HepG2 (cell line): Measurements from ENCODE around the gene TACO1. TPM values are rescaled to one million over a fixed set of nuclear protein-coding genes. Genes with fewer than 3 reads are reported as not detected.

Source experiments
- ATM ChIP-seq: fragments of 450-650 bp; IDR thresholded peaks from 2 replicates; pipeline ENCODE4 v1.7.1; 2017; ENCODE audit warnings: mild to moderate bottlenecking, borderline replicate concordance
- BCL3 ChIP-seq: sonication (generic); formaldehyde crosslinking; IDR thresholded peaks from 2 replicates; pipeline ENCODE4 v1.5.1; 2020; ENCODE audit warnings: mild to moderate bottlenecking, missing genetic modification reagents, moderate library complexity
- FOXA3 ChIP-seq: IDR thresholded peaks from 2 replicates; pipeline ENCODE4 v1.6.1; 2016; ENCODE audit warnings: missing genetic modification reagents, missing compliant biosample characterization
- GMEB2 ChIP-seq: IDR thresholded peaks from 2 replicates; pipeline ENCODE4 v1.6.1; 2016; ENCODE audit warnings: missing biosample characterization, missing genetic modification reagents, low read depth
- HDAC2 ChIP-seq: sonication (generic); formaldehyde crosslinking; IDR thresholded peaks from 2 replicates; pipeline ENCODE4 v1.4.0; 2020; ENCODE audit warnings: missing genetic modification reagents
- HES4 ChIP-seq: sonication (generic); formaldehyde crosslinking; IDR thresholded peaks from 2 replicates; pipeline ENCODE4 v1.9.0; 2021; ENCODE audit warnings: mild to moderate bottlenecking, missing genetic modification reagents, borderline replicate concordance
- HMGXB4 ChIP-seq, 2 experiments: sonication (generic) in 1 of 2; formaldehyde crosslinking in 1 of 2; IDR thresholded peaks; 2 replicates each; pipeline versions ENCODE4 v1.4.0 to v1.6.1; 2018 to 2020; ENCODE audit warnings: missing genetic modification reagents in 2 of 2, borderline replicate concordance in 1 of 2, low read depth in 1 of 2, mild to moderate bottlenecking in 1 of 2, missing biosample characterization in 1 of 2
- KDM6A ChIP-seq: IDR thresholded peaks from 2 replicates; pipeline ENCODE4 v1.6.1; 2016; ENCODE audit warnings: low read depth
- MIER2 ChIP-seq: IDR thresholded peaks from 2 replicates; pipeline ENCODE4 v1.6.1; 2016; ENCODE audit warnings: missing biosample characterization, missing genetic modification reagents
- NFYB ChIP-seq: sonication (generic); formaldehyde crosslinking; IDR thresholded peaks from 2 replicates; pipeline ENCODE4 v1.4.0; 2020; ENCODE audit warnings: missing genetic modification reagents
- ONECUT2 ChIP-seq: sonication (generic); formaldehyde crosslinking; IDR thresholded peaks from 2 replicates; pipeline ENCODE4 v1.4.0; 2020; ENCODE audit warnings: missing genetic modification reagents
- RBFOX2 ChIP-seq: fragments of 200-400 bp; formaldehyde crosslinking; IDR thresholded peaks from 2 replicates; pipeline ENCODE4 v1.6.1; 2017; ENCODE audit warnings: low read depth, mild to moderate bottlenecking, low read length
- SMAD1 ChIP-seq: sonication (generic); formaldehyde crosslinking; IDR thresholded peaks from 2 replicates; pipeline ENCODE4 v1.4.0; 2020; ENCODE audit warnings: missing genetic modification reagents, low read depth, mild to moderate bottlenecking, borderline replicate concordance
- SNAPC5 ChIP-seq: sonication (generic); formaldehyde crosslinking; IDR thresholded peaks from 2 replicates; pipeline ENCODE4 v1.8.1; 2023; ENCODE audit warnings: mild to moderate bottlenecking, missing genetic modification reagents, borderline replicate concordance
- SRSF9 ChIP-seq: fragments of 200-400 bp; formaldehyde crosslinking; IDR thresholded peaks from 2 replicates; pipeline ENCODE4 v1.6.1; 2018; ENCODE audit warnings: borderline replicate concordance, mild to moderate bottlenecking, low read depth, low read length; ENCODE audit not compliant: insufficient read depth, poor library complexity, severe bottlenecking
- TBL1XR1 ChIP-seq: fragments of 150-350 bp; IDR thresholded peaks from 2 replicates; pipeline ENCODE4 v1.6.1; 2014; ENCODE audit warnings: borderline replicate concordance, low read length; ENCODE audit not compliant: partially characterized antibody
- TCF12 ChIP-seq, 2 experiments: fragments of 450-650 bp in 1 of 2; sonication (generic) in 1 of 2; formaldehyde crosslinking in 1 of 2; IDR thresholded peaks; 2 replicates each; pipeline versions ENCODE4 v1.6.1 to v1.8.0; 2017 to 2022; ENCODE audit warnings: antibody characterized with exemption in 1 of 2, mild to moderate bottlenecking in 1 of 2, missing genetic modification reagents in 1 of 2, moderate library complexity in 1 of 2
- ZNF337 ChIP-seq: sonication (generic); formaldehyde crosslinking; IDR thresholded peaks from 2 replicates; pipeline ENCODE4 v1.5.1; 2020; ENCODE audit warnings: missing genetic modification reagents, low read depth, mild to moderate bottlenecking, borderline replicate concordance
- ZNF550 ChIP-seq: sonication (generic); formaldehyde crosslinking; IDR thresholded peaks from 2 replicates; pipeline ENCODE4 v1.4.0; 2020; ENCODE audit warnings: mild to moderate bottlenecking, missing genetic modification reagents, borderline replicate concordance
- ZNF713 ChIP-seq: sonication (generic); formaldehyde crosslinking; IDR thresholded peaks from 2 replicates; pipeline ENCODE4 v1.4.0; 2020; ENCODE audit warnings: mild to moderate bottlenecking, missing genetic modification reagents
- ZNF724P ChIP-seq: sonication (generic); formaldehyde crosslinking; IDR thresholded peaks from 2 replicates; pipeline ENCODE4 v1.8.0; 2022; ENCODE audit warnings: missing genetic modification reagents, borderline replicate concordance
- ZNF773 ChIP-seq: sonication (generic); formaldehyde crosslinking; IDR thresholded peaks from 2 replicates; pipeline ENCODE4 v1.4.0; 2020; ENCODE audit warnings: missing genetic modification reagents, borderline replicate concordance
- ZNF788 ChIP-seq: sonication (generic); formaldehyde crosslinking; IDR thresholded peaks from 2 replicates; pipeline ENCODE4 v1.5.0; 2020; ENCODE audit warnings: mild to moderate bottlenecking, missing genetic modification reagents, borderline replicate concordance
- polyA plus RNA-seq, 8 experiments: library from polyadenylated mRNA; depleted of rRNA in 3 of 8; stranded (reverse) in 7 of 8; unstranded in 1 of 8; fragments of >200 nt; fragmentation: Illumina TruSeq in 4 of 8; extraction: Trizol in 4 of 8; gene quantifications; 2 replicates each; pipeline versions ENCODE4 v1.2.1 to v1.2.3, GENCODE V29; 2011 to 2016; ENCODE audit warnings: low read depth in 4 of 8, missing spikeins in 1 of 8, mixed read lengths in 1 of 8; ENCODE audit not compliant: insufficient read depth in 1 of 8
- total RNA-seq, 5 experiments: library from RNA; depleted of rRNA; stranded (reverse); fragments of >200 nt; fragmentation: Illumina TruSeq; extraction: Trizol; gene quantifications; 2 replicates each; pipeline ENCODE4 v1.2.3, GENCODE V29; 2016; ENCODE audit warnings: low read depth in 1 of 5

Gene TACO1
- total and polyA plus RNA-seq, 2 of the 13 experiments (the other 11 are each of a cell fraction or from before 2014, with no cell fraction given): 34.7 to 53.6 TPM

GRCh38 chr17:63600569-63601438, at the start of gene TACO1 (continued):
- TF ChIP-seq SNAPC5 (CRISPR knock-in tag) (peak; percentile 91), ZNF788 (peak; percentile 99), ZNF713 (CRISPR knock-in tag) (peak; percentile 50; the same call in 1 of the 2 replicates), ZNF724P (CRISPR knock-in tag) (no peak), FOXA3 (CRISPR knock-in tag) (peak; percentile 84), NFYB (CRISPR knock-in tag) (peak; percentile 65), KDM6A (no peak), TBL1XR1 (peak; percentile 91), SMAD1 (CRISPR knock-in tag) (0 out of 2 replicates have a peak, but pooled peaks have one; percentile 86), BCL3 (CRISPR knock-in tag) (peak; percentile 79), TCF12 (IDR thresholded peaks at IDR 0.05) (no peak), TCF12 (CRISPR knock-in tag; IDR thresholded peaks at IDR 0.05) (peak; percentile 88), HES4 (CRISPR knock-in tag) (peak; percentile 88; the same call in 1 of the 2 replicates), ZNF773 (CRISPR knock-in tag) (peak; percentile 35; the same call in 1 of the 2 replicates), HDAC2 (peak; percentile 98), MIER2 (CRISPR knock-in tag) (peak; percentile 90), ONECUT2 (CRISPR knock-in tag) (0 out of 2 replicates have a peak, but pooled peaks have one; percentile 56), ZNF337 (CRISPR knock-in tag) (no peak), ZNF550 (CRISPR knock-in tag) (peak; percentile 68; the same call in 1 of the 2 replicates), HMGXB4 (CRISPR knock-in tag; IDR thresholded peaks at IDR 0.05; ENCODE audit: borderline replicate concordance in 1 of 2, low read depth in 1 of 2) (peak; percentile 97 to 98), SRSF9 (no peak), GMEB2 (CRISPR knock-in tag) (no peak), RBFOX2 (peak; percentile 97), ATM (no peak)
